ENCODE measurements around the gene TEKT3.

Gene TEKT3

DNA sequence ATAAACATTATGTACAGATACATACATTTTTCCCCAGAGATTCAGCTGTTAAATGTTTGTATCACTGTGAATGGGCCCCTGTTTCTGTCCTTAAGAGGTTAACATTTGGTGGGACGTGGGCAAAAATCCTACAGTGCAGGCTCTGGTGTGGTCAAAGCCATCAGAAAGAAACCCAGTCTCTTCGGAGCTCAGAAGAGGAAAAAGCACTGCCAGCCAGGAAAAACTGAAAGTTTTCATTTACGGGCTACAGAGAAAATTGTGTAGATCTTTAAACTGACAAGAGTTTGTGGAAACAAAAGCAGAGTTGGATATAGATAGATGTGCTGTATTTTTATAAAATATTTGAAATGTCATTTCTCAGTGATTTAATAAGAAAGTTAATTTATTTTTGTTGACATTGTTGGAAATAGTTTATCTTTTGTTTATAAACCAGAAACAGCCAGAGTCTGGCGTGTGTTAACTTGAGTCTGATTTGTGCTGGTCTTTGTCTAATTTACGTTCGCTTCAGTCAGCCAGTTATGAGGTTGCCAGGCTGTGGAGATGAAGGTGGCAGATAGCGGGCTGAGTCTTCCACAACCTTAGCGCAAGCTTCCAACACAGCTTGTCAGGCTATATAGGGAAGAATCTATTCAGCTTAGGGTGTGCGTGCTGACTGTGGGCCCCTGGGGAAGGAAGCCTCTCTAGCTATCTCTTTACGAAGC, 9.5 kb upstream of the TEKT3 start:
- in situ Hi-C loops (cut with MboI; ENCODE audit: low sequenced_read_pairs) = no loop called here

DNA sequence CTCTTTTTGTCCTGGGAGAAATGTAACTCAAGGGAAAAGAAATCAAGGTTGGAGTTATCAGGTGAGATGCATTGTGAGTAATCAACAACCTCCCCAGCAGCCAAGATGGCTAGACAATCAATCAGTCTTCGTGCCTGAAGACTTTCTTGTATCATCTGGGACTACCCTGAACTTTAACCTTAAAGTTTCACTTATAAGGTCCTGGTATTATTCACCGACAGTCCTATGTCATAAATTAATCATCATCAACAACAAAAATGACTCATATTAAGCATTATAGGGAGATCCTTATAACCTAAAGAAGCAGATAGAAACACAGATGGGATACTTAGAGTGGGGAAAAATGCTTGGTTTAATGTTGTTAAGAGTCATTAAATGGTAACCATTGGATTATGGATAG, 7.7 kb upstream of the TEKT3 start:
- in situ Hi-C loops (cut with MboI; ENCODE audit: low sequenced_read_pairs) = no loop called here

DNA sequence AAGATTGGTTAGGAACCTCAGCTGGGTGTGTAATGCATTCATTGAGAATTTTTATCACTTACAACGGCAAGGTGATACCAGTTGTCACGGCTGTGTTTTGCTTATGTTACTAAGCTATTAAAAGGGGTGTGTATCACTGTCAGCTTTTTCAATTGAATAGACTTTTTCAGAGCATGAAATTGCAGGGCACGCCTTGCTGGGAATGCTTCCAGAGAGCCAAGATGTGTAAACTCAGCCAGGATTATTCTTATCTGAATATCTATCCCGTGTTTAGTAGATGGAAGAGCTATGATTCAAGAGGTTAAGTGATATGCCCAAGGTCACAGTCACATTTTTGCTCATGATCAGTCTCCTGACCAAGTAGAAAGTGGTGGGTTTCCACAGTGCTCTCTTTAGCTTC, 6.6 kb upstream of the TEKT3 start:
- in situ Hi-C loops (cut with MboI; ENCODE audit: low sequenced_read_pairs) = no loop called here

DNA sequence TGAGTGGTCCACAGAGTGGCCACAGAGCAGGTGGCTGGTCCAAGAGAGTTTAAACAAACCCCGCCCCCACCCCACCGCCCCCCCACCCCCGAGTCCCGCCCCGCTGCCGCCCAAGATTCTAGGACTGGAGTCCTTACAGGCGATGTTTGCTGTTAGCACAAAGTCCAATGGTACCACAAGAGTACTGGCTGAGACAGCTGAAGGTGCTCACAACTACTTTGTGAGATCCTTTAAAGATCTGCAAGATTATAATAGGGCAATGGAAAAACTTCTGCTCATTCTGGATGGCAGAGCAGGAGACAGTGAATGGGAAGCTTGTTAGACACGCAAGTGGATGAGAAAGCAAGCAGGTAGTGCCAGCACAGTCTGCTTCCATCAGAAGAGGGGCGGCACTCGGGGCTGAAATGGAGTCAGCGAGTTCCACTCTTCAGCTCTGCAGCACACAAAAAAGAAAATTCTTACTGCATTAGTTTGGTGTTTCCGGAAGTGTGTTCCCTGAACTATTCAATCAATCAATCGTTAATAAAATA, 4.7 kb upstream of the TEKT3 start:
- in situ Hi-C loops (cut with MboI; ENCODE audit: low sequenced_read_pairs) = no loop called here

DNA sequence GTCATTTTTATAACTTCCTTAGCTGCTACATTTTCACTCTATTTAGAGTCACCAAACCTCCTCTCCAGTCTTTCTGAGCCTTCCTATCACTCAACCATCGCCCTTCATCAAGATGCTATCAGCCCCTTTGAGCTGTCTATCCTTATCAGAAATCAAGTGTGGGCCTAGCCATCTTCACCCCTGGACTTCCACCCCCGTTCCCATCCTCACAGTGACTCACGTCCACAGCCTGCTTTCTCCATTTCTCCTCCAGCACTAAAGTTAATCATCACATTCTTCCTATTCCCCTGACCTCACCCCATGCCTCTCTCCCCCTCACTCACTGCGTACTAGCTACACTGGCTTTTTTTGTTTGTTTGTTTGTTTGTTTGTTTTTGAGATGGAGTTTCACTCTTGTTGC, 2.4 kb upstream of the TEKT3 start:
- in situ Hi-C loops (cut with MboI; ENCODE audit: low sequenced_read_pairs) = no loop called here

DNA sequence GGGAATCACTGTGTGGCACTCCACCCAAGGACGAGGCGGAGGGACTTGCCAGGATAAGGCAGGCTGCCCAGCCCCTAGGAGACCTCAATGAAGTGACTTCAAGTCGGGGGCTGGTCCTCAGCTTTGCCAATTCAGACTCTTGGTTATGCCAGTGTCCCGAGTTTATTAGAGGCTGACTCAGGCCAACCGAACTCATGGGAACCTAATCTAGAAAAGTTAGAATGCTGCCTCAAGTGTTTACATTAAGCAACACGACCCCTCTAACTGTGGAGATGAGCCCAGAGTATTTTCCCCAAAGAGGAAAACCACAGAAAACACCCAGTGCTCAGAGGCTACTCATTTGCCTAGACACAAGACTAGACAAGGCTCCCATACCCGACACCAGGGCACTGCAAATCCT, 1.1 kb upstream of the TEKT3 start:
- in situ Hi-C loops (cut with MboI; ENCODE audit: low sequenced_read_pairs) = no loop called here

DNA sequence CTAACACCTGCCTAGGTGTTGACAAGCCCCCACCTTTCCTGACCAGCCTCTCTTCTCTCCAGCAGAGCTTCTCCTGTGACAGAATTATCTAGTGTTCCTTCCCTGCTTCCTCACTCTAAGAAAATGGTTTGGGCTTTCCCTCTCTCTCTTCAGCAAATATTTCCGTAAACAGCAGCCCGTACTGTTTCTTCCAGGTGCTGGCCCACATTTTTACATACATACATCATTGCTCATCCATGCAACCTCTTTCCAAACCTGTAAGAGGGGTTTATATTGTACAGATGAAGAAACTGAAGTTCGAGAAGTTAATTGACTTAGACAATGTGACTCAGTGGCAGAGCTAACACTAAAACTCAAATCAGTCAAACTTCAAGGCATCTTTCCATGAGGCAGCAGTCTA, 569 bp upstream of the TEKT3 start:
- in situ Hi-C loops (cut with MboI; ENCODE audit: low sequenced_read_pairs) = no loop called here

DNA sequence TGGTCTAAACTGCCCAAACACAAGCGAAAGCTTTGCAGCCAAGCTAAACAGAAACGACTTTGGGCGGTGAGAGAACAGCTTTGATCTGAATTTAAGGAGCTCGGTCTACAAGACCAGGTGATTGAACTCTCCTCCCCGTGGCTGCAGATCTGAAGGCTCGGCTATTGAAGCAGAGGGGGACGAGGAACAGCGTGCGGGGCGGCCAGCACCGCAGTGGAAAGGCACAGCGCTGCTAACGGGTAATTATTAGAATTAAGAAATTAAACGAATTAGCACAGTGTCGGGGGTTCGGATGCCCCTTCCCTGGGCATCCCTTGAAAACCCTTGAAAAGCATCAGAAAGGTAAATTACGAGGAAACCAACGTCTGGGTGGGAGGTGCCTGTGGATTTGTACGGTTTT, 431 bp downstream of the TEKT3 start:
- in situ Hi-C loops (cut with MboI; ENCODE audit: low sequenced_read_pairs) = no loop called here

DNA sequence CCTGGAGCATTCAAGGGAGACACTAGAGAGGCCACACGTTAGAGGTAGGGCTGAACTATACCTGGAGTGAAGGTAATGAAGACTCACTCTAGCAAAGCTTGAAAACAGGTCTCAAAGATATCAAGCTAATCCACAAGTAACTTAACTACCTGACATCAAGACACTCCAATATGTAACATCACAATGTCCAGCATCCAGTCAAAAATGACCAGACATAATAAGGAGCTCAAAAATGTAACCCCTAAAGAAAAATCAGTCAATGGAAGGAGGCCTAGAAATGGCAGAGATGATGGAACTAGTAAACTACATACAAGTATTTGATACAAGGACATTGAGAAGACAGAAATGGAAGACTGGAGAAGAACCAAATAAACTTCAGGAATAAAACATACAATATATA, 6.0 kb downstream of the TEKT3 start:
- in situ Hi-C loops (cut with MboI; ENCODE audit: low sequenced_read_pairs) = no loop called here

DNA sequence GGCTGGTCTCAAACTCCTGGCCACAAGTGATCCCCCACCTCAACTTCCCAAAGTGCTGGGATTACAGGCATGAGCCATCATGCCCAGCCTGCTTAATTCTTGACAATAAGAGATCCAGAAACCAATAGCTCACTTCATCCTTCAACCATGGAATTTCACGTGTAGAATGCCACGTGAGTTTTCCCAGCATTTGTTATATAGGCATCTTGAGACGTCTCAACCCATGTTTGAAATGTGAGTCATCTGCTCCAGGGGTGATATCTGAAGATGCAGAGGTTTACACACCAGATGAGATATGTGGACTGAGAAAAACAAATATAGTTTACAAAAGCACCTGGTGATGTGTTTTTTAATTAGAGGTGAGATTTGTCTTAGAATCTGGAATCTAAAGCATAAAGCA, 7.1 kb downstream of the TEKT3 start:
- in situ Hi-C loops (cut with MboI; ENCODE audit: low sequenced_read_pairs) = no loop called here

DNA sequence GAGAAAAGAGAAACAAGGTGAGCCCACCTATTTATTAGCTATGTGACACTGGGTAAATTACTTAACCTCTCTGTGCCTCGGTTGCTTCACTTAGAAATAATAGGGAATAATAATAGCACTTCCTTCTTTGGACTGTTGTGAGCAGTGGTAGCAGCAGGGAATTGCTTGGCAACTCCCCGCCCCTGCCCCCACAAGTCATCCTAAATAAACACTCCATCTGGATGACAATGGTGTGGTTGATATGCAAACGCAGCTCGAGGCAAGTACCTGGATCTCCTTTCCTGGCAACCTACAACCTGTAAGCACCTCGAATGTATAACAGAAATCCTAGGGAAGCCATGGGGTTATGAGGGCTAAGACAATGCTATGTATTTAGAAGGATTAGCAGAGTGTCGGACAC, 9.1 kb downstream of the TEKT3 start:
- in situ Hi-C loops (cut with MboI; ENCODE audit: low sequenced_read_pairs) = no loop called here

DNA sequence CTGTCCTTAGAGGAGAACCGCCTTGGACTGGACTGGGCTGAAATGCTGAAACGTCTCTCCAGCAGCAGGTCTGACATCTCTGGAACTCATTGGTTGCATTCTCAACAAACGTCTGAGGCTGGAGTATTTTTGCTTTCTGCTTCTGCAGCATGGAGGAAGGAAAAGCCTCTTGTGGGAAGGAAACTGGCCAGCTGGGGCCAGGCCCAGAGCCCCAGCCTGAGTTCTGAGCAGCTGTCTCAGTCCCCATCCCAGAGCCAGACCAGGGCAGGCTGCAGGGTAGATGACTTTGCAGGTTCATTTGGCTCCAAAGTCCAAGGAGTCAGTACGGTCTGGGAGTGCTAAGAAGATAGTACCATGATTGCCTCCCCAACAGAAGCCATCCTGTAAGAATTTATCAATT, 18.3 kb downstream of the TEKT3 start:
- in situ Hi-C loops (cut with MboI; ENCODE audit: low sequenced_read_pairs) = no loop called here

DNA sequence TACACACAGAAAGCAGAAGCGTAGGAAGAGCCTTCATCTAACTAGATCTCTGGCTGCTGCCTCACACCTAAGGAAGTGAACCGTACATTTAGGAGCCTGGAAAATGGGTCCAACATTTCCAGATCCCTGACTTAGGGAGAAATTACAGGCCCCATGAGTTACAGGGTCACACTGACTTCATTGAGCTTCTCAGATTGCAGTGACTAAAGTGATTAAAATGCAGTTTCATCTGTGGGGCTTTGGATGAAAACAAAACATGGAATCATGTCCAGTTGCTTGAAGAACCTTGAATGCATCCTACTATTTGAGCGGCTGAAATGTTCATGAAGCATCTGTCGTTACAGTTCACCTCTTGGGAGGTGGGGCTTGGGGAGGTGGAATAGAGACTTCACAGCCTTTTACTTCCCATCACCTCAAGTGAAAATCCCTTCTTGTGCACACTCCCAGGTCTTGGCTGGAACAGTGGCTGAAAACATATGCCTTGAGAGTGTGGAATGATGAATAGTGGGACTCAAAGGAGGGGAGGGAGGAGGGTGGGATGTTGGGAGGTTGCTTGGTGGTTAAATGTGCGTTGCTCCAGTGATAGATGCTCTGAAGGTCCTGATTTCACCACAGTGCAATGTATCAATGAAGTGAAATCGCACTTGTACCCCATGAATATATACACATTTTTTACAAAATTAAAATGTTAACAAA, 19.7 kb downstream of the TEKT3 start:
- in situ Hi-C loops (cut with MboI; ENCODE audit: low sequenced_read_pairs) = no loop called here

DNA sequence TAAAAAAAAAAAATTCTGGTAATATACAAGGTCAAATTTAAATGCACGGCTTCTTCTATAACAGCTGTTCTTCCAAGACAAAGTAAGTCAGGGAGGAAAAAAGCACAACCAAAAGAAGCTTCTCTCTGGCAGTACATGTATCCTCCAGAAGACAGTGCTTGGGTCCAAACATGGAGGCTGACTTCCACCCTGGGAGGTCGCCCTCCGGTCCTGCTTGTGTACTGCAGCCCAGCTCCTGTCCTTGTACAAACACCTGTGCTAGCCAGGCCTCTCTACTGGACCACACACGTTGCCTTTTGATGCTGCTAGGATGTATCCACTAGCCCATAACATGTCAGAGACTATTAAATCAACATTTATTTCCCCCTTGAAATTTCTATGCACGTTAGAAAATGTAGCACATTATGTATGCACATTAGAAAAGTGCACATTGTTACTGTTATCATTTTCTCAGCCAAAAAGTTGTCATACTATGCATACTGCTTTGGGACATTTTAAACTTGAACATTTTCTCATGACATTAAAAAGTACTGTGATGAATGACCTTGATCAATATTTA, 21.9 kb downstream of the TEKT3 start:
- in situ Hi-C loops (cut with MboI; ENCODE audit: low sequenced_read_pairs) = no loop called here

DNA sequence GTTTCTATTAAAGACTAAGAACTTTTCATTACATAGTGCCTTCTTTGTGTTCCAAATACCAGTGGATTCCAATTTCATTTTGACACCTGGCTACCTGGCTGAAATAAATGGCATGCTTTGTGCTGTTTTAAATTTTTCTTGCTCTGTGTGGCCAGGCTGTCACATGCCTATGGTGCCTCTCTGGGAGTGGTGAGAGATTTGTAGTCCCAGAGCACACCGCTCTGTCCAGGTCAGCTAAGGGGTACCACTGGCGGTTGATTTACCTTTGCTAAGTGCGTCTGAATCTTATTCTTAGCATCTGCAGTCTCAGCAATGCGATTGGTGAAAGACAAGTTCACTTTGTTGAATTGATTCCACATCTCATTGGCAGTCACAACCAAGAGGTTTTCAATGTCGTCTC, 29.4 kb downstream of the TEKT3 start:
- in situ Hi-C loops (cut with MboI; ENCODE audit: low sequenced_read_pairs) = no loop called here

DNA sequence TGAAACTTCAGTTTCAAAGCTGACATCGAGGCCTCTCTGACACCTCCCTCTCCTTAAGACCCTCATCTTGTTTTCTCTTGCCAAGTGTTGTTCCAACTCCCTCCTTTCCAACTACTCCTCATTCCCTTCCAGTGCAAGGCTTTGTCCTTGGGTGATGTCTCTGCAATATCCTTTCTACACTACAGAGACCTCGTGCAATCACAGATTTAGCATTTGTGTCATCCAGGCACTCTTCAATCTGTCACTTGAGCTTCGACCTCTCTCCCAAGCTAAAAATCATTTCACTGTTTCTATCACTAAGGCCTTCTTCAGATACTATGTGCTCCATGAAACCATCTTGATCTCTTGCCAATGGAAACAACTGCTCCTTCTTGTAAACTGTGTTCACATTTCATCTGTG, 31.6 kb downstream of the TEKT3 start:
- in situ Hi-C loops (cut with MboI; ENCODE audit: low sequenced_read_pairs) = no loop called here

DNA sequence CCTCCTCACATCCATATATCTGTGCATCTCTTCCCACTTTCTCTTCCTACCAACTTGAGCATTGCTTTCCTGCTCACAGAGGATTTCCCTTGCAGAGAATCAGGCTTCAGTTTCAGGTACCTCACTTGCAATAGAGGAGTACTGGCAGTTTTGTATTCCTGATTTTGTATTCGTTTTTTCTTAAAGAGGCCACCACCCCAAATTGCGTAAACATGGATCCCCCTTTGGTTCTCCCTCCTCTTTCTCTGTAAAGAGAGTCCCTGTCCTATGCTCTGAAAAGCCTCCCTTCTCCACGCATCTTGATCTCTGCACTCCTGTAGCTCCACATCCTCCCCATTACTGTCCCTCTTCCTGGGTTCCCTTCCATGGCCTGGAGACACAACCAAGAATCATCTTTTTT, 32.2 kb downstream of the TEKT3 start:
- in situ Hi-C loops (cut with MboI; ENCODE audit: low sequenced_read_pairs) = no loop called here

DNA sequence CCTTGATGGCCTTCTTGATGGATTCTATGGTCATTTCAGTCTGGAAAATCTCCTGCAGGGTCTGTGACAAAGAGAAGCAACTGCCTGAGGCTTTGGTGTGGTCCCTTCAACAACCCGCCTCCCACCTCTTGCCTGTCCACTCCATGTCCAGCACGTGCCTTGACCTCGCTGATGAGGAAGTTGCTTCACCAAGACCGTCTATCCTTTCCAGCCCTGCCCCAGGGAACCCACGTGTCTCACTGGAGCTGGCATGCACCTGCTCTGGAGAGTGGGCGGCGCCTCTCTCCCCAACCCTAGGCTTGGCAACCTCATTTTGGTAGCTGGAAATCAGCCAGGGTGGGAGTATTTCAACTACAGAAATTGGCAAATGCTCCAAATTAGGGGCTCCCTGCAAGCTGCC, 32.6 kb downstream of the TEKT3 start:
- in situ Hi-C loops (cut with MboI; ENCODE audit: low sequenced_read_pairs) = no loop called here

DNA sequence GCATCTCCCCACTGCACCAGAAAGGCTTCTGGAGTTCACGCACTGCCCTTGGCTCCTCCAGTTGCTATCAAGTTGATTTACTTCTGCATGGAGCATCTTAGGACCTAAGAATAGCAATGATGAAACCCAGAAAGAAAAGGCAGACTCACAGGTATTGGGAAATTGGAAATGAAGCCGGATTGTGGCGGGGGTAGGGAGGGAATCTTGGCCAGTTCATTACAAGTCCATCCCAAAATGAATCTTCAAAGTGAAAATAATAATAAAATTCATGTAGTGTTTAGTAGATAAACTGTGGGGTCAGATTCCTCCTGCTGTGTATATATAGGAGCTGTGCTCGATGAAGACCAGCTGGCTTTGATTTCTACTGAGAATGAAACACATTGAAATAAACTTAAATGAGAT, 33.7 kb downstream of the TEKT3 start:
- in situ Hi-C loops (cut with MboI; ENCODE audit: low sequenced_read_pairs) = no loop called here

DNA sequence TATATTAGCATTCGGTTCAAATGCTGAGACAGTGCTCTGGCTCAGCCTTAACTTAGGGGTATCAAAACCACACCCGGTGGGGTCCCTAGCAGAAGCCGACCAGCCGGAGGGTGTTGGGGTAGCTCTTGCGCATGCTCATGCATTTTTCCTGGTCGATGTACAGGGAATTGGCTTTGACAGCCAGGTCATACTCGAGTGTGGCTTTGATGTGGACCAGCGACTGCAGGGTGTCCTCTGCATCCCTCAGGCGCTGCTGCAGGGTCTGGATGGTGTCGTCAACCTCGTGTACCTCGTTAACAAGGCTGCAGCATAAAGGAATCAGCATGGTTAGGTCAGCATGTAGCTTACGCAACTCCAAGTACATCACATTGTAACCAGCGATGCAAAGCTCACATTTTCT, 37.5 kb downstream of the TEKT3 start:
- in situ Hi-C loops (cut with MboI; ENCODE audit: low sequenced_read_pairs) = no loop called here

DNA sequence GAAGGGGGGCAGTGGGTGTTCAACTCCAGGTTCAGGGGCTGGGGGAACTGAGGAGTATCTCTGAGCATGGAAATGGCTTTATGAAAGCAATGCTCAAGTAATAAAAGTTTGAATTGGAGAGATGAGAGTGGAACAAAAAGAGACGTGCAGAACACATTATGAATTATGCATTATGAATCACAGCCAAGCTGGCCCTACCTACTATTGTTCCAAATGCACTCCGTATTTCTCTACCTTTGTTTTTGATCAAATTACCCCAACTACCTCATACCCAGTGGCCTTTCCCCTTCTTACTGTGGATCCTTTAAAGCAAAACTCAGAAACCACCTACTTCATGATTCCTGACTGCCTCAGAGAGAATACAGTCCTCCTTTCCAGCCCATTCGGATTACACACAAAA, 38.1 kb downstream of the TEKT3 start:
- in situ Hi-C loops (cut with MboI; ENCODE audit: low sequenced_read_pairs) = no loop called here

DNA sequence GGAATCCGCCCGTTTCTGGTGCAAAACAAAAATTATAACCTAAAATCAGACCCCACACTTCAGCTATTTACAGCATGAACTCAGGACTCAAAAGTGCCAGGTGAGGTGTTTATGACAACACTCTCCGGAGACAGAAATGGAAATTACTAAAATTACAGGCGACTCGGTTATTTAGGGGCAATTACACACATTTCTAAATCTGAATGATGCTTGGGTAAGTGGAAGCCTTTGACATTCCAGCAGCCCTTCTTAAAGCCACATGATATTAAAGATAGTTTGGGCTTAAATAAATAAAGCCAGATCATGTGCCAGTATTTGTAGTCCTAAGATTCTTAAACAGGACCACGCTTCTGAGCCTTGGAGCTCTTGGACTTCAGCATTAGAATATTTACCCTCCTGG, 39.6 kb downstream of the TEKT3 start:
- in situ Hi-C loops (cut with MboI; ENCODE audit: low sequenced_read_pairs) = no loop called here
